ENCODE results near the gene AUNIP.

GRCh38 chr1:25790472-25790871 lies 68.8 kb downstream of the AUNIP start:
- TF ChIP-seq CTCF (IDR thresholded peaks at IDR 0.05) = no peak
- no peak for TF ChIP-seq POLR2A (IDR thresholded peaks at IDR 0.05)

Measured in heart left ventricle (tissue), 13 donors.